IMR-90 (cell line): ENCODE data around the gene MYCT1. TPM values are rescaled to one million over a fixed set of nuclear protein-coding genes. Genes with fewer than 3 reads are reported as not detected.

Experiments used
- ATAC-seq: fragments of 200-7000 bp; cut with Tn5 transposase; 2 replicates; pipeline ENCODE4 v1.9.1; 2020; ENCODE audit warnings: low read depth, mild to moderate bottlenecking, moderate library complexity
- BruUV-seq: library from RNA; stranded (reverse); fragments of 400-500 nt; replicated peaks from 2 replicates; lab custom pipeline; 2021; lab: Mats Ljungman, UMichigan
- CTCF ChIA-PET: fragments of 300-600 bp; formaldehyde crosslinking; extraction: SDS; loops from one replicate; lab custom pipeline; 2021; ENCODE audit warnings: antibody characterized with exemption; lab: Yijun Ruan, JAX
- POLR2A ChIA-PET: fragments of 300-600 bp; sonication (Branson Sonifier 250); formaldehyde crosslinking; loops from one replicate; lab custom pipeline; 2022; ENCODE audit warnings: antibody characterized with exemption; ENCODE audit not compliant: unreplicated experiment; lab: Charles Lee
- DNase-seq: peaks from one replicate; pipeline ENCODE4 v3.0.0; 2013
- H2AFZ ChIP-seq: replicated peaks from 2 replicates; pipeline ENCODE3; 2013; ENCODE audit warnings: low read length, mild to moderate bottlenecking; ENCODE audit not compliant: poor library complexity
- H2AK5ac ChIP-seq: 2 replicates; pipeline ENCODE4 v1.6.1; 2013; ENCODE audit warnings: low read depth, low read length, inconsistent platforms
- H2AK9ac ChIP-seq: replicated peaks from 2 replicates; pipeline ENCODE3; 2013; ENCODE audit warnings: mild to moderate bottlenecking, low read depth, low read length, moderate library complexity; ENCODE audit not compliant: poor library complexity
- H2BK120ac ChIP-seq: 2 replicates; pipeline ENCODE4 v1.6.1; 2013; ENCODE audit warnings: low read depth, low read length, inconsistent platforms
- H2BK15ac ChIP-seq: 3 replicates; pipeline ENCODE4 v1.6.1; 2013; ENCODE audit warnings: low read depth, low read length, inconsistent platforms
- H2BK20ac ChIP-seq: 2 replicates; pipeline ENCODE4 v1.6.1; 2013; ENCODE audit warnings: low read depth, mild to moderate bottlenecking, inconsistent platforms, low read length, moderate library complexity
- H2BK5ac ChIP-seq: 2 replicates; pipeline ENCODE4 v1.6.1; 2013; ENCODE audit warnings: mild to moderate bottlenecking, low read depth, low read length, inconsistent platforms; ENCODE audit not compliant: poor library complexity, severe bottlenecking
- H3K14ac ChIP-seq: replicated peaks from 2 replicates; pipeline ENCODE4 v1.6.1; 2013; ENCODE audit warnings: low read depth, low read length, inconsistent platforms
- H3K18ac ChIP-seq: 2 replicates; pipeline ENCODE4 v1.6.1; 2013; ENCODE audit warnings: low read depth, low read length, control low read depth
- H3K23ac ChIP-seq: 2 replicates; pipeline ENCODE4 v1.6.1; 2013; ENCODE audit warnings: low read depth, low read length, inconsistent platforms
- H3K27ac ChIP-seq: 2 replicates; pipeline ENCODE4 v1.5.1; 2013; ENCODE audit warnings: mild to moderate bottlenecking, control low read depth, low read length; ENCODE audit not compliant: insufficient read depth
- H3K27me3 ChIP-seq: 2 replicates; pipeline ENCODE4 v1.6.1; 2013; ENCODE audit warnings: low read length; ENCODE audit not compliant: control insufficient read depth, insufficient read depth
- H3K36me3 ChIP-seq: 2 replicates; pipeline ENCODE4 v1.6.1; 2013; ENCODE audit warnings: low read length, mixed read lengths; ENCODE audit not compliant: control insufficient read depth, insufficient read depth
- H3K4ac ChIP-seq: 2 replicates; pipeline ENCODE4 v1.6.1; 2013; ENCODE audit warnings: low read depth, low read length, inconsistent platforms
- H3K4me1 ChIP-seq: 2 replicates; pipeline ENCODE4 v1.6.1; 2013; ENCODE audit warnings: low read length, mixed read lengths; ENCODE audit not compliant: control insufficient read depth, insufficient read depth
- H3K4me2 ChIP-seq: 2 replicates; pipeline ENCODE4 v1.6.1; 2013; ENCODE audit warnings: low read depth, mild to moderate bottlenecking, control low read depth, low read length, moderate library complexity
- H3K4me3 ChIP-seq: 2 replicates; pipeline ENCODE4 v1.5.1; 2013; ENCODE audit warnings: low read depth, mild to moderate bottlenecking, control low read depth, low read length, moderate library complexity; ENCODE audit not compliant: insufficient read depth
- H3K56ac ChIP-seq: 2 replicates; pipeline ENCODE4 v1.6.1; 2013; ENCODE audit warnings: low read length, inconsistent platforms; ENCODE audit not compliant: insufficient read depth; ENCODE audit errors: extremely low read depth
- H3K79me1 ChIP-seq, 2 experiments: 2 replicates each; pipeline ENCODE4 v1.6.1; 2013; ENCODE audit warnings: low read length in 2 of 2, inconsistent platforms in 1 of 2, low read depth in 1 of 2
- H3K9ac ChIP-seq: 2 replicates; pipeline ENCODE4 v1.6.1; 2013; ENCODE audit warnings: low read depth, low read length, control low read depth
- H3K9me1 ChIP-seq: 2 replicates; pipeline ENCODE4 v1.6.1; 2013; ENCODE audit warnings: low read length, inconsistent platforms; ENCODE audit not compliant: insufficient read depth
- H3K9me3 ChIP-seq: 2 replicates; pipeline ENCODE4 v1.6.1; 2013; ENCODE audit warnings: low read length; ENCODE audit not compliant: control insufficient read depth, insufficient read depth
- H4K20me1 ChIP-seq: 2 replicates; pipeline ENCODE4 v1.6.1; 2013; ENCODE audit warnings: low read length, inconsistent platforms; ENCODE audit not compliant: insufficient read depth
- H4K5ac ChIP-seq: 2 replicates; pipeline ENCODE4 v1.6.1; 2013; ENCODE audit warnings: mild to moderate bottlenecking, low read depth, low read length, control low read depth
- H4K8ac ChIP-seq, 2 experiments: 2 replicates each; pipeline ENCODE4 v1.6.1; 2013; ENCODE audit warnings: low read depth in 2 of 2, low read length in 2 of 2, control low read depth in 1 of 2, inconsistent platforms in 1 of 2
- H4K91ac ChIP-seq: 2 replicates; pipeline ENCODE4 v1.6.1; 2013; ENCODE audit warnings: low read depth, low read length, inconsistent platforms; ENCODE audit not compliant: insufficient read depth
- CEBPB ChIP-seq: IDR thresholded peaks from 2 replicates; pipeline ENCODE4 v1.6.1; 2012; ENCODE audit warnings: low read depth, low read length, improper control_type of control experiment
- CTCF ChIP-seq: conservative IDR thresholded peaks from 2 replicates; pipeline ENCODE4 v1.5.1; 2012; ENCODE audit warnings: mild to moderate bottlenecking, low read depth, low read length, improper control_type of control experiment
- ELK1 ChIP-seq: fragments of 150-350 bp; IDR thresholded peaks from 2 replicates; pipeline ENCODE4 v1.6.1; 2016; ENCODE audit warnings: low read depth, mild to moderate bottlenecking, low read length, moderate library complexity, borderline replicate concordance
- MAFK ChIP-seq: IDR thresholded peaks from 2 replicates; pipeline ENCODE4 v1.6.1; 2012; ENCODE audit warnings: low read depth, low read length, improper control_type of control experiment
- MAZ ChIP-seq: IDR thresholded peaks from 2 replicates; pipeline ENCODE4 v1.6.1; 2012; ENCODE audit warnings: low read depth, mild to moderate bottlenecking, low read length, improper control_type of control experiment, moderate library complexity, borderline replicate concordance
- MXI1 ChIP-seq: IDR thresholded peaks from 2 replicates; pipeline ENCODE4 v1.6.1; 2012; ENCODE audit warnings: low read depth, mild to moderate bottlenecking, low read length, moderate library complexity, borderline replicate concordance
- NFE2L2 ChIP-seq: fragments of 150-350 bp; IDR thresholded peaks from 2 replicates; pipeline ENCODE4 v1.6.1; 2016; ENCODE audit warnings: low read depth, mild to moderate bottlenecking, low read length
- POLR2A ChIP-seq: IDR thresholded peaks from 2 replicates; pipeline ENCODE4 v1.6.1; 2012; ENCODE audit warnings: mild to moderate bottlenecking, low read depth, low read length
- RAD21 ChIP-seq: IDR thresholded peaks from 2 replicates; pipeline ENCODE4 v1.6.1; 2012; ENCODE audit warnings: low read length, improper control_type of control experiment
- RCOR1 ChIP-seq: IDR thresholded peaks from 2 replicates; pipeline ENCODE4 v1.6.1; 2012; ENCODE audit warnings: mild to moderate bottlenecking, low read length, improper control_type of control experiment; ENCODE audit not compliant: insufficient replicate concordance
- SMC3 ChIP-seq: fragments of 150-350 bp; IDR thresholded peaks from 2 replicates; pipeline ENCODE4 v1.6.1; 2016; ENCODE audit warnings: low read depth, mild to moderate bottlenecking, antibody characterized with exemption, low read length, moderate library complexity
- USF2 ChIP-seq: fragments of 150-350 bp; IDR thresholded peaks from 2 replicates; pipeline ENCODE4 v1.6.1; 2017; ENCODE audit warnings: mild to moderate bottlenecking, antibody characterized with exemption, low read length, low read depth
- dilution Hi-C: fragments of 300-500 bp; cut with HindIII; formaldehyde crosslinking; loops from one replicate; pipeline ENCODE4 v1.14.3; 2018; ENCODE audit warnings: low sequenced_read_pairs; ENCODE audit not compliant: unreplicated experiment
- in situ Hi-C: fragments of 300-500 bp; cut with MboI; formaldehyde crosslinking; loops from 3 replicates; pipeline ENCODE4 v1.14.3; 2019; ENCODE audit warnings: low sequenced_read_pairs, inconsistent platforms, mixed read lengths
- intact Hi-C: fragments of 100-400 bp; cut with micrococcal nuclease; formaldehyde crosslinking; loops from 2 replicates; pipeline ENCODE4 v1.10.0; 2022
- polyA plus RNA-seq, 3 experiments: library from polyadenylated mRNA; depleted of rRNA; stranded (reverse); fragments of >200 nt; gene quantifications; 2 replicates each; pipeline ENCODE4 v1.2.3, GENCODE V29; 2012; ENCODE audit warnings: low replicate concordance in 1 of 3
- total RNA-seq: library from RNA; depleted of rRNA; stranded (reverse); fragments of >200 nt; gene quantifications from 2 replicates; pipeline ENCODE4 v1.2.3, GENCODE V29; 2012

Gene MYCT1
- total and polyA plus RNA-seq, 2 of the 4 experiments (the other 2 are of a cell fraction) = 0.89 to 0.90 TPM

- H4K8ac ChIP-seq = no peak overlapping the region
- in situ Hi-C loops = no loop called here
- CTCF ChIA-PET = interaction anchor here (0.5 to 1.2 kb wide), 2 partner anchors 12 to 499 kb away, joined by 3 read pairs; no protein-coding TSS in a partner anchor
Observed at GRCh38 chr6:152673236-152673635, 24.5 kb upstream of the MYCT1 start.

More at GRCh38 chr6:152673236-152673635, 24.5 kb upstream of the MYCT1 start:
- no peak overlapping the region for H3K23ac ChIP-seq
- H2AFZ ChIP-seq = no peak overlapping the region
- H2BK20ac ChIP-seq = no peak overlapping the region
- peak; percentile 50 for ATAC-seq
- no peaks in the 10 kb centered on the region for H3K27me3 ChIP-seq
- H2BK15ac ChIP-seq = no peak overlapping the region
- TF ChIP-seq NFE2L2 = no peak
- TF ChIP-seq MAZ = no peak
- TF ChIP-seq RAD21 = no peak
- no peak for TF ChIP-seq POLR2A
- no peak for TF ChIP-seq SMC3
- no peak for TF ChIP-seq CTCF
- TF ChIP-seq MXI1 = no peak
- no peak for TF ChIP-seq ELK1
- no peak for TF ChIP-seq MAFK
- no peak for TF ChIP-seq RCOR1
- TF ChIP-seq USF2 = no peak
- no peak for TF ChIP-seq CEBPB
- H3K36me3 ChIP-seq = no peaks in the 10 kb centered on the region
- H2AK9ac ChIP-seq = no peak overlapping the region
- H2BK120ac ChIP-seq = no peak overlapping the region
- intact Hi-C loops (loop anchor here (10.0 kb wide), 2 partner anchors 288 to 368 kb away; no protein-coding TSS in a partner anchor), dilution Hi-C loops (no loop called here)
- POLR2A ChIA-PET = no interaction called here
- H3K9me3 ChIP-seq = no peaks in the 10 kb centered on the region
- H3K14ac ChIP-seq = no peak overlapping the region
- no peaks in the 10 kb centered on the region for H3K79me1 ChIP-seq
- 0 out of 2 replicates have a peak, but pooled peaks cover 2% of the 10 kb centered on the region for H3K9me1 ChIP-seq
- H3K4me3 ChIP-seq = no peak overlapping the region
- no peak overlapping the region for H2AK5ac ChIP-seq
- H4K91ac ChIP-seq = no peak overlapping the region
- DNase-seq = peak; percentile 7
- H2BK5ac ChIP-seq = peak overlapping the region; percentile 15
- no peaks in the 10 kb centered on the region for H4K20me1 ChIP-seq
- H4K5ac ChIP-seq = no peak overlapping the region
- BruUV-seq = no TSS peak
- no peak overlapping the region for H3K18ac ChIP-seq
- no peak overlapping the region for H3K4ac ChIP-seq
- H3K9ac ChIP-seq = no peak overlapping the region; the same call in 1 of the 2 replicates
- no peak overlapping the region for H3K27ac ChIP-seq
- no peak overlapping the region for H3K56ac ChIP-seq
- peak overlapping the region; percentile 15; the same call in 1 of the 2 replicates for H3K4me2 ChIP-seq
- peaks cover 2% of the 10 kb centered on the region; the same call in 1 of the 2 replicates for H3K4me1 ChIP-seq
